CD4-positive, alpha-beta T cell treated with Interleukin-2 at 100 ng/mL for 4 hours (primary cell): ENCODE data around the gene B4GALNT4.
"Not testable (repeated sequence)": the region's sequence is repeated elsewhere in the genome, so short reads cannot be mapped to it uniquely, and the experiment has no call there.

Experiments used
- DNase-seq: peaks from one replicate; pipeline ENCODE4 v3.0.0-alpha.2; 2020; ENCODE audit warnings: low spot score

The B4GALNT4 gene

DNA sequence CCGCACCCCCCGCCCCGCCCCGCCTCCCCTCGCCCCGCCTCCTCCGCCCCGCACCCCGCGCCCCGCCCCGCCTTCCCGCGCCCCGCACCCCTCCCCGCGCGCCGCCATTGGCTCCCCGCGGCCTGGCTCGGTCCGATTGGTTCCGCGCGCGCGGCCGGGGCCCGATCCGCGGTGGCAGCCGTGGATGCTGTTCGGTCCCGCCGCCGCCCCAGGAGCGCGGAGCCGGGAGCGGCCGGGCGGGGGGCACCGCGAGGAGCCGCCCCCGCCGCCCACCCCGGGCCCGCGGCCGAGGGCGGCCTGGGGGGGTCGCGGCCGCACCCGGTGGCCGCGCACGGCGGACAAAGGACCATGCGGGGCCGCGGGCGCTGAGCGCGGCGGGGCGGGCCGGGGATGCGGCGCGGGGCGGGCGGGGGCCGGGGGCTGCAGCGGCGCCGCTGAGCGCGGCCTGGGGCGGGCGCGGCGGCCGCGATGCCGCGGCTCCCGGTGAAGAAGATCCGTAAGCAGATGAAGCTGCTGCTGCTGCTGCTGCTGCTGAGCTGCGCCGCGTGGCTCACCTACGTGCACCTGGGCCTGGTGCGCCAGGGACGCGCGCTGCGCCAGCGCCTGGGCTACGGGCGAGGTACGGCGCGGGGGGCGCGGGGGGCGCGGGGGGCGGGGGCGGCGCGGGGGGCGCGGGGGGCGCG, at the start of gene B4GALNT4:
TSS of gene B4GALNT4 (plus strand) at position 164 of the 683 bp plus-strand sequence. CDS start at position 469, 305 bp downstream.
- DNase-seq = no peak

DNA sequence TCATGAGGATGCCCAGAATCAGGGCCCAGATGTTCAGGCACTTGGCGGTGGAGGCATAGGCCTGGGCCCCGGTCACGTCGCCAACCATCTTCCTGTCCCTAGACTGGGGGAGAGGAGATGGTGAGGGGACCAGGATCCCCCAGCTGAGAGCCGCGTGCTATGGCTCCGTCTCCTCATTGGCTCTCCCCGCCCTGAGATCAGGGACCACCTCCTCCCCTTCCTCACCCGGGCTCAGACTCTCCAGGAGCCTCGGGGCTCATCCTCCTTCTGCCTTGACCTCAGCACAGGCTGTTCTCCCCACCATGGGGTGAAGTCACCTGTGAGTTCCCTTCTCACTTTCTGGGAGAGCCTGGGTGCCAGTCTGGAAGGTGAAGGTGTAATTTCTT, 49.4 kb upstream of the B4GALNT4 start:
- DNase-seq = not testable (repeated sequence)

DNA sequence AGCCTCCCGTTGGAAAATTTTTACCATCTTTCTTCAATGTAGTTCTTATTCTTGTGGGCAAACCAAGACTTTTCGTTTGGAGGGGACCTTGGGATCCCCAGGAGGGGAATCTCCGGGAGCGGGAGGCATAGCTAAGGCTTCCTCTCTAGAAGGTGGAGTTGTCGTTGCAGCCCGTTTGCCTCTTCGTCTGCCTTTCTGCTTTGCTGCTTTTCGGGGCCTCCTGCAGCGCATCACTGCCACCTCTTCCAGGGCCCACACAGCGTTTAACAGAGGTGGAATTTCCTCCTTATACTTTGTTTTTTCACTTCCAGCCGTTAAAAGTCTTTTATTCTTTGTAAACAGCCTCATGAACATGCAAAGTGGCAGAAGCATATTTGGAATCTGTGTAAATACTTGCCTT, 45.1 kb upstream of the B4GALNT4 start:
- no peak for DNase-seq

DNA sequence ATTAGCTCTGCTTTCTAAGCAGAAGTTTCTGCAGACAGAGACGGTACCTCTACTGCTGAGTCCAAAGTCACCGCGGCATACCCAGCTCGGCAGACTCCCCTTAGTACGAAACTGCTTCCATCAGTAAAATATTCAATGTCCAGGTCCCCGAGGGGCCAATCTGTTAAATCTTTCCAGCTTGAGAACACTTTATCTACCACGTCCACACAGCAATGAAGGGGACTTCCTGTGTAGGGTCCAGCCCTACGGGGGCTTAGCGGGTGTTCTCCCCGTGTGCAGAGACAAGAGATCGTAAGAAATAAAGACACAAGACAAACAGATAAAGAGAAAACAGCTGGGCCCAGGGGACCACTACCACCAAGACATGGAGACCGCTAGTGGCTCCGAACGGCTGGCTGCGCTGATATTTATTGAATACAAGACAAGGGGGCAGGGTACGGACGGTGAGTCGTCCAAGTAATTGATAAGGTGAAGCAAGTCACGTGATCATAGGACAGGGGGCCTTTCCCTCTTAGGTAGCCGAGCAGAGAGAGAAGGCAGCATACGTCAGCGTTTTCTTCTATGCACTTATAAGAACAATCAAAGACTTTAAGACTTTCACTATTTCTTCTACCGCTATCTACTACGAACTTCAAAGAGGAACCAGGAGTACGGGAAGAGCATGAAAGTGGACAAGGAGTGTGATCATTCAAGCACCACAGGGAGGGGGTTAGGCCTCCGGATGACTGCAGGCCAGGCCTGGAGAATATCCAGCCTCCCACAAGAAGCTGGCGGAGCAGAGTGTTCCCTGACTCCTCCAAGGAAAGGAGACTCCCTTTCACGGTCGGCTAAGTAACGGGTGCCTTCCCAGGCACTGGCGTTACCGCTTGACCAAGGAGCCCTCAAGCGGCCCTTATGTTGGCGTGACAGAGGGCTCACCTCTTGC, 44.4 kb upstream of the B4GALNT4 start:
- DNase-seq = not testable (repeated sequence)

GRCh38 chr11:325796-326591, 43.3 kb upstream of the B4GALNT4 start:
- no peak for DNase-seq

DNA sequence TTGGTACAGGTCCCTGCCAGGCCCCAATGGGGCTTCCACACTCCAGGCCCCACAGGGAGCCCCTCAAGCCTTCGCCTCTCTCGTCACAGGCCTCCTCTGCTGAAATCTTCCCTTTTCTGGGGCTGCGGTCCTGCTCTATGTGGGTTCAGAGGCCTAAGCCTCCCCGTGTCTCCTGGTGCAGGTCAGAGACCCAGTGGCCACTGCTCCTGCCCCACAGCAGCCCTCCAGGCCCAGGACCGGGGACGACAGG, 42.8 kb upstream of the B4GALNT4 start:
- no peak for DNase-seq

GRCh38 chr11:326842-327580, 42.3 kb upstream of the B4GALNT4 start:
- peak; percentile 58 for DNase-seq

DNA sequence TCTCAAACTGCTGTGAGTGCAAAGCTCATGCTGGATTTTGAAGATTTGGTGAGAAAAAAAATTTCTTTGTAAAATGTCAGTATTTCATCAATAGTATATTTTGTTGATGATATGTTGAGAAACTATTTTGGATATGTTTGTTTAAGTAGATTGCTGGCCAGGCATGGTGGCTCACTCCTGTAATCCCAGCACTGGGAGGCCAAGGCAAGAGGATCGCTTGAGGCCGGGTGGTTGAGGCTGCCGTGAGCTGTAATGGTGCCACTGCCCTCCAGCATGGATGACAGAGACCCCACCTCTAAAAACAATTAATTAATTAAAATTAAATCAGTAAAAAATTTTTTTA, 41.7 kb upstream of the B4GALNT4 start:
- no peak for DNase-seq

GRCh38 chr11:328012-328411, 41.3 kb upstream of the B4GALNT4 start:
- DNase-seq = no peak

DNA sequence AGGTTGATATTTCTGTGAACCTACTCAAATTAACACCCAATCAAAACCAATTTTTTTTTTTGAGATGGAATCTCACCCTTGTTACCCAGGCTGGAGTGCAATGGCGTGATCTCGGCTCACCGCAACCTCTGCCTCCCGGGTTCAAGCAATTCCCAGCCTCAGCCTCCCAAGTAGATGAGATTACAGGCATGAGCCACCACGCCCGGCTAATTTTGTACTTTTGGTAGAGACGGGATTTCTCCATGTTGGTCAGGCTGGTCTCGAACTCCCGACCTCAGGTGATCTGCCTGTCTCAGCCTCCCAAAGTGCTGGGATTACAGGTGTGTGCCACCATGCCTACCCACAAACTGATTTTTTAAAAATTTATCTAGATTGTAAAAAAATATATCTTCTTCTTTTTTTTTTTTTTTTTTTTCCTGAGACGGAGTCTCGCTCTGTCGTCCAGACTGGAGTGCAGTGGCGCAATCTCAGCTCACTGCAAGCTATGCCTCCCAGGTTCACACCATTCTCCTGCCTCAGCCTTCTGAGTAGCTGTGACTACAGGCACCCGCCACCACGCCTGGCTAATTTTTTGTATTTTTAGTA, 40.7 kb upstream of the B4GALNT4 start:
- not testable (repeated sequence) for DNase-seq

GRCh38 chr11:329886-330253, 39.4 kb upstream of the B4GALNT4 start:
- DNase-seq = no peak

DNA sequence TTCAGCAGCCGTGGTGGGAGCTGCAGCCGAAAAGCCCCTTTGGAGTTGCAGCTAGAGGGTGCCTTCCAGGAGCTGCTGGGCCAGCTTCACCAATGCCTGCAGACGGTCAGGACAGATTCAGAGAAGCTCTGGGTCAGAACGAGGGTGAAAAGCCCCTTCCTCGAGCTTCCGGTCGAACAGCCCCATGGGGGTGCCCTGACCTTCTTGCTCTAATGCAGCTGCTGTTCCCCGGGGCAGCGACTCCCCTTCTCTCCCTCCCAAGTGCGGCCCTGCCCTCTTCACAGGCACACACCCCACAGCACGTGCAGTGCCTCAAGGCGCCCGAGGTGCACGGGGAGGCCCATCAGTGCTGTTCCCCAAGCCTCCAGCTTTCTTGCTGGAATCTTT, 39.0 kb upstream of the B4GALNT4 start:
- DNase-seq = no peak

GRCh38 chr11:330694-331357, 38.5 kb upstream of the B4GALNT4 start:
- no peak for DNase-seq

DNA sequence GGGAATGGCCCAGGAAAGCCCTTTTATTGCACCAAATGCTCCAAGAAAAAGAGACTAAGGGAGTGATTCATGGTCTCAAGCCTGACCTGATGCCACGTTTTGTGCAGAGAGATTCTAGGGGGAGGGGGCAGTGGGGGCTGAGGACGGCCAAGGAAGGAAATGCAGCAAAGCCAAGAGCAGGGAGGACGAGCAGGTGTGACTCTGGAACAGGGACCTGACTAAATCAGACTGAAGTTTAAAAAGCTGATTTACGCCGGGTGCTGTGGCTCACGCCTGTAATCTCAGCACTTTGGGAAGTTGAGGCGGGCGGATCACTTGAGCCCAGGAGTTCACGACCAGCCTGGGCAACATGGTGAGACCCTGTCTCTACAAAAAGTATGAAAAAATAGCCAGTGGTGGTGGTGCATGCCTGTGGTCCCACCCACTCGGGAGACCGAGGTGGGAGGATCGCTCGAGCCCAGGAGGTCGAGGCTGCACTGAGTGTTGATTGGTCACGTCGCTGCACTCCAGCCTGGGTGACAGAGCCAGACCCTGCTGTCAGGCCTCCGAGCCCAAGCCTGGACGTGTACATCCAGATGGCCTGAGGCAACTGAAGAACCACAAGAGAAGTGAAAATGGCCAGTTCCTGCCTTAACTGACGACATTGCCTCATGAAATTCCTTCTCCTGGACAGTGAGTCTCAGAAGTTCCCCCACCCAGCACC, 37.8 kb upstream of the B4GALNT4 start:
- DNase-seq = no peak

- no peak for DNase-seq
Measured at GRCh38 chr11:332651-333480, 36.4 kb upstream of the B4GALNT4 start.

GRCh38 chr11:333616-334263, 35.6 kb upstream of the B4GALNT4 start:
- DNase-seq = not testable (repeated sequence)

- no peak for DNase-seq
Measured at GRCh38 chr11:334264-334994, 34.9 kb upstream of the B4GALNT4 start.
